ENCODE data around the gene S100A10. TPM values are rescaled to one million over a fixed set of nuclear protein-coding genes. Genes with fewer than 3 reads are reported as not detected.

The S100A10 gene
- total RNA-seq, 1 experiment from 2014 or later: 160 TPM

DNA sequence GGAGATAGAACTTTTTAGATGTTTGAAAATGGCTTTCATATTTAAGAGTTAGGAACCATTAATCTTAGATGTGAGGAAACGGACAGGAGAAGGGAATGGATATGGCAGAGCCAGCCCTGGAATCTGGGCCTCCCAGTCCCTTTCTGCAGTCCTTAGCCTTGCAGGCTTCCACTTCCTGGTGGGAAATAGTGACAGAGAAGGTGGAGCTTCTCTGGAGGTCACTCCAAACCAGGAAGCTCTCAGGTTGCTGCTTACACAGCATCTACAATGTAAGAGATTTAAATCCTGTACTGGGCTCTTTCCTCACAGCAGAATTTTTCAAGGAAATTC lies 40.6 kb upstream of the S100A10 start:
- TF ChIP-seq, protein P1, sequence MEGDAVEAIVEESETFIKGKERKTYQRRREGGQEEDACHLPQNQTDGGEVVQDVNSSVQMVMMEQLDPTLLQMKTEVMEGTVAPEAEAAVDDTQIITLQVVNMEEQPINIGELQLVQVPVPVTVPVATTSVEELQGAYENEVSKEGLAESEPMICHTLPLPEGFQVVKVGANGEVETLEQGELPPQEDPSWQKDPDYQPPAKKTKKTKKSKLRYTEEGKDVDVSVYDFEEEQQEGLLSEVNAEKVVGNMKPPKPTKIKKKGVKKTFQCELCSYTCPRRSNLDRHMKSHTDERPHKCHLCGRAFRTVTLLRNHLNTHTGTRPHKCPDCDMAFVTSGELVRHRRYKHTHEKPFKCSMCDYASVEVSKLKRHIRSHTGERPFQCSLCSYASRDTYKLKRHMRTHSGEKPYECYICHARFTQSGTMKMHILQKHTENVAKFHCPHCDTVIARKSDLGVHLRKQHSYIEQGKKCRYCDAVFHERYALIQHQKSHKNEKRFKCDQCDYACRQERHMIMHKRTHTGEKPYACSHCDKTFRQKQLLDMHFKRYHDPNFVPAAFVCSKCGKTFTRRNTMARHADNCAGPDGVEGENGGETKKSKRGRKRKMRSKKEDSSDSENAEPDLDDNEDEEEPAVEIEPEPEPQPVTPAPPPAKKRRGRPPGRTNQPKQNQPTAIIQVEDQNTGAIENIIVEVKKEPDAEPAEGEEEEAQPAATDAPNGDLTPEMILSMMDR (conservative IDR thresholded peaks at IDR 0.05): no peak
- H3T11ph ChIP-seq (ENCODE audit: low read length): no peak overlapping the region
- WGBS (ENCODE audit: extremely low coverage, insufficient read length, low lambda C conversion rate): no CpG with 5 or more reads among the region's 1 CpG

More for the DNA sequence above, 40.6 kb upstream of the S100A10 start:
- H2AFZ ChIP-seq (ENCODE audit: low read length): no peak overlapping the region
- no peak overlapping the region for H4K8ac ChIP-seq (replicated peaks; ENCODE audit: insufficient read length, low read depth, low read length)
- no peak overlapping the region for H3K18ac ChIP-seq (ENCODE audit: insufficient read length, low read depth, low read length)
- H3K79me1 ChIP-seq (ENCODE audit: insufficient read depth, low read depth, low read length, poor library complexity, severe bottlenecking): no peaks in the 10 kb centered on the region
- H2BK12ac ChIP-seq (ENCODE audit: insufficient read length, low read depth, low read length): no peak overlapping the region
- no peaks in the 10 kb centered on the region for H3K9me3 Mint-ChIP-seq
- H2BK15ac ChIP-seq (ENCODE audit: low read depth, low read length): no peak overlapping the region
- H3K4me1 Mint-ChIP-seq: peaks cover 23 to 37% of the 10 kb centered on the region in 2 experiments
- no peak overlapping the region for H2BK5ac ChIP-seq (ENCODE audit: insufficient read length, low read length)
- H3K23ac ChIP-seq (ENCODE audit: insufficient read length, low read depth, low read length): no peak overlapping the region
- H3K4me3 Mint-ChIP-seq: no peak overlapping the region
- no peaks in the 10 kb centered on the region for H3K9me3 ChIP-seq (ENCODE audit: control insufficient read depth, low read depth, low read length)
- H3K9ac ChIP-seq (ENCODE audit: extremely low read depth, insufficient read length, low read length): no peak overlapping the region
- no peaks in the 10 kb centered on the region for H4K20me1 ChIP-seq (ENCODE audit: control insufficient read depth, insufficient read depth, insufficient read length)
- peaks cover 5% of the 10 kb centered on the region; the same call in 1 of the 2 replicates for H3K4me1 ChIP-seq (ENCODE audit: insufficient read depth, low read length)
- no peak overlapping the region for H3K56ac ChIP-seq (ENCODE audit: insufficient read length, low read depth, low read length)
- DNase-seq: no peak
- H3K79me2 ChIP-seq (ENCODE audit: insufficient read depth, low read length): no peaks in the 10 kb centered on the region
- H3K4ac ChIP-seq (ENCODE audit: low read depth, low read length): no peak overlapping the region
- no peaks in the 10 kb centered on the region for H3K27me3 ChIP-seq (ENCODE audit: insufficient read depth, low read length)
- H3K4me2 ChIP-seq (ENCODE audit: insufficient read depth, insufficient read length, low read length): no peak overlapping the region
- H2AK5ac ChIP-seq (ENCODE audit: insufficient read length, low read length): no peak overlapping the region
- H3K14ac ChIP-seq (ENCODE audit: insufficient read depth, low read length): no peak overlapping the region
- peaks cover 4 to 29% (median 6%) of the 10 kb centered on the region in 3 experiments; a peak in 6 of 7 replicates for H3K36me3 Mint-ChIP-seq (ENCODE audit: insufficient read depth in 1 of 3, low read depth in 3 of 3)
- H2BK120ac ChIP-seq (ENCODE audit: low read depth, low read length, poor library complexity, severe bottlenecking): no peak overlapping the region
- H4K5ac ChIP-seq (ENCODE audit: insufficient read length, low read depth, low read length): no peak overlapping the region
- peaks cover 14% of the 10 kb centered on the region for H3K23me2 ChIP-seq (ENCODE audit: insufficient read length, low read depth, low read length, poor library complexity, severe bottlenecking)
- no peak overlapping the region for H2BK20ac ChIP-seq (ENCODE audit: low read depth, low read length, poor library complexity, severe bottlenecking)
- H3K27ac Mint-ChIP-seq: no peak overlapping the region
- no peaks in the 10 kb centered on the region; the same call in none of the 2 replicates for H3K27me3 Mint-ChIP-seq (ENCODE audit: low read depth)
- no peak overlapping the region for H3K27ac ChIP-seq (ENCODE audit: insufficient read length, low read depth, low read length)
- H4K91ac ChIP-seq (ENCODE audit: insufficient read length, low read depth, low read length): no peak overlapping the region

Measured in H9 (cell line).